HCT116 (cell line): ENCODE data around the gene HOMER2.
A peak's percentile ranks its signal among the peaks of the same experiment; 100 is the strongest.

ENCODE experiments used
- EGR1 ChIP-seq: IDR thresholded peaks from 2 replicates; pipeline ENCODE4 v1.6.1; 2012; ENCODE audit warnings: low read depth
- EZH2 ChIP-seq: fragments of 200-600 bp; sonication (generic); IDR thresholded peaks from 2 replicates; pipeline ENCODE4 v1.6.1; 2017; ENCODE audit warnings: antibody characterized with exemption, mixed run types
- EZH2phosphoT487 ChIP-seq: fragments of 200-600 bp; IDR thresholded peaks from 2 replicates; pipeline ENCODE4 v1.6.1; 2018; ENCODE audit warnings: antibody characterized with exemption, borderline replicate concordance
- POLR2A ChIP-seq: IDR thresholded peaks from 2 replicates; pipeline ENCODE4 v1.7.0; 2011; ENCODE audit warnings: borderline replicate concordance; ENCODE audit not compliant: insufficient read depth, insufficient read length; ENCODE audit errors: extremely low read depth
- POLR2AphosphoS5 ChIP-seq: IDR thresholded peaks from 2 replicates; pipeline ENCODE4 v1.6.1; 2011; ENCODE audit warnings: mild to moderate bottlenecking, low read depth, low read length, moderate library complexity
- RAD21 ChIP-seq: IDR thresholded peaks from 2 replicates; pipeline ENCODE4 v1.6.1; 2012; ENCODE audit warnings: low read depth, mild to moderate bottlenecking
- SIN3A ChIP-seq: IDR thresholded peaks from 2 replicates; pipeline ENCODE4 v1.6.1; 2012; ENCODE audit warnings: low read depth
- ZFX ChIP-seq: fragments of 450-650 bp; IDR thresholded peaks from 2 replicates; pipeline ENCODE4 v1.6.1; 2017
- ZNF274 ChIP-seq: fragments of 200-500 bp; sonication (Bioruptor generic); IDR thresholded peaks from 2 replicates; pipeline ENCODE4 v1.6.1; 2014; ENCODE audit warnings: mild to moderate bottlenecking, low read depth, low read length, inconsistent platforms
- TF ChIP-seq, protein P1 (sequence below), 3 experiments: fragments of 200-600 bp in 1 of 3; sonication (generic) in 1 of 3; IDR thresholded peaks in 2 of 3; conservative IDR thresholded peaks in 1 of 3; 2 replicates each; pipeline ENCODE4 v1.5.1; 2012 to 2017; ENCODE audit warnings: low read depth in 2 of 3, low read length in 2 of 3, antibody characterized with exemption in 1 of 3, borderline replicate concordance in 1 of 3, control low read depth in 1 of 3, mild to moderate bottlenecking in 1 of 3, mixed read lengths in 1 of 3, mixed run types in 1 of 3, moderate library complexity in 1 of 3; ENCODE audit not compliant: insufficient read depth in 1 of 3
- TF ChIP-seq, protein P2 (sequence below): IDR thresholded peaks from 2 replicates; pipeline ENCODE4 v1.6.1; 2012; ENCODE audit warnings: low read depth
- TF ChIP-seq, protein P3 (sequence below): IDR thresholded peaks from 2 replicates; pipeline ENCODE4 v1.6.1; 2012
- TF ChIP-seq, protein P4 (sequence below): IDR thresholded peaks from 2 replicates; pipeline ENCODE4 v1.6.1; 2012

DNA sequence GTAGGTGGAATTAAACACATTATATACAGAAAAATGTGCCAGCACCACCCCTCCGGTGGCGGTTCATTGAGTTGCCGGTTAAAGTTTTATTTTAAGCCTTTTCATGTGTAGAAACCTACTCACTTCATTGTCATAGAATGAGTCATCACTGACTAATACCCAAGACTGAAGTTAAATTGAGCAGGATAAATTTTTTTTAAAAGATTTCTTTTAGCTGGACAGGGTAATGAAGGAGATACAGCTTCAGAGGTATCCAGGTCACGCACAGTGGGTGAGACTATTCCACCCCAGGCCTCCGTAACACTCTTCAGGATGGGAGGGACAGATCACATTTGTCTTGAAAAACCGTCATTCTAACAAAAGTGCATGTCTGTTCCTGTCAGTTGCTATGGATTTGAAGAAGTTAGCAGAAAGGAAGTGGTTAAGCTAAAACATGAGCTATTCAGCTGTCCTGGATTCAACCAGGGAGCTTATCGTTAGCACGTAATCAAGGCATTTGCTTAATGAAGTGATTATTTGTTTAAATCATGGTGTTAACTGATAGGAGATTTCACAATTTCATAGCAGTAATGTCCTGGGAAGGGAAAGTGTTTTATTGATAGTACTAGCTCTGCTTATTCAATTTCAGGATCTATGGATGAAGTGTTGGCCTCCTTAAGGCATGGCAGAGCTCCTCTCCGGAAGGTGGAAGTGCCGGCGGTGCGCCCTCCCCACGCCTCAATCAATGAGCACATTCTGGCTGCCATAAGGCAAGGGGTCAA is 119.7 kb downstream of the HOMER2 start:
- TF ChIP-seq, protein P1, sequence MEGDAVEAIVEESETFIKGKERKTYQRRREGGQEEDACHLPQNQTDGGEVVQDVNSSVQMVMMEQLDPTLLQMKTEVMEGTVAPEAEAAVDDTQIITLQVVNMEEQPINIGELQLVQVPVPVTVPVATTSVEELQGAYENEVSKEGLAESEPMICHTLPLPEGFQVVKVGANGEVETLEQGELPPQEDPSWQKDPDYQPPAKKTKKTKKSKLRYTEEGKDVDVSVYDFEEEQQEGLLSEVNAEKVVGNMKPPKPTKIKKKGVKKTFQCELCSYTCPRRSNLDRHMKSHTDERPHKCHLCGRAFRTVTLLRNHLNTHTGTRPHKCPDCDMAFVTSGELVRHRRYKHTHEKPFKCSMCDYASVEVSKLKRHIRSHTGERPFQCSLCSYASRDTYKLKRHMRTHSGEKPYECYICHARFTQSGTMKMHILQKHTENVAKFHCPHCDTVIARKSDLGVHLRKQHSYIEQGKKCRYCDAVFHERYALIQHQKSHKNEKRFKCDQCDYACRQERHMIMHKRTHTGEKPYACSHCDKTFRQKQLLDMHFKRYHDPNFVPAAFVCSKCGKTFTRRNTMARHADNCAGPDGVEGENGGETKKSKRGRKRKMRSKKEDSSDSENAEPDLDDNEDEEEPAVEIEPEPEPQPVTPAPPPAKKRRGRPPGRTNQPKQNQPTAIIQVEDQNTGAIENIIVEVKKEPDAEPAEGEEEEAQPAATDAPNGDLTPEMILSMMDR (IDR thresholded peaks at IDR 0.05 in 2 of 3, conservative IDR thresholded peaks at IDR 0.05 in 1 of 3; ENCODE audit: borderline replicate concordance in 1 of 3, insufficient read depth in 1 of 3, low read depth in 2 of 3, low read length in 2 of 3) = no peak
- TF ChIP-seq SIN3A (no peak), POLR2A (no peak), POLR2AphosphoS5 (no peak), EZH2 (no peak), ZNF274 (no peak), RAD21 (peak; percentile 24; the same call in 1 of the 2 replicates), EGR1 (no peak), ZFX (no peak), EZH2phosphoT487 (no peak)
- TF ChIP-seq, protein P2, sequence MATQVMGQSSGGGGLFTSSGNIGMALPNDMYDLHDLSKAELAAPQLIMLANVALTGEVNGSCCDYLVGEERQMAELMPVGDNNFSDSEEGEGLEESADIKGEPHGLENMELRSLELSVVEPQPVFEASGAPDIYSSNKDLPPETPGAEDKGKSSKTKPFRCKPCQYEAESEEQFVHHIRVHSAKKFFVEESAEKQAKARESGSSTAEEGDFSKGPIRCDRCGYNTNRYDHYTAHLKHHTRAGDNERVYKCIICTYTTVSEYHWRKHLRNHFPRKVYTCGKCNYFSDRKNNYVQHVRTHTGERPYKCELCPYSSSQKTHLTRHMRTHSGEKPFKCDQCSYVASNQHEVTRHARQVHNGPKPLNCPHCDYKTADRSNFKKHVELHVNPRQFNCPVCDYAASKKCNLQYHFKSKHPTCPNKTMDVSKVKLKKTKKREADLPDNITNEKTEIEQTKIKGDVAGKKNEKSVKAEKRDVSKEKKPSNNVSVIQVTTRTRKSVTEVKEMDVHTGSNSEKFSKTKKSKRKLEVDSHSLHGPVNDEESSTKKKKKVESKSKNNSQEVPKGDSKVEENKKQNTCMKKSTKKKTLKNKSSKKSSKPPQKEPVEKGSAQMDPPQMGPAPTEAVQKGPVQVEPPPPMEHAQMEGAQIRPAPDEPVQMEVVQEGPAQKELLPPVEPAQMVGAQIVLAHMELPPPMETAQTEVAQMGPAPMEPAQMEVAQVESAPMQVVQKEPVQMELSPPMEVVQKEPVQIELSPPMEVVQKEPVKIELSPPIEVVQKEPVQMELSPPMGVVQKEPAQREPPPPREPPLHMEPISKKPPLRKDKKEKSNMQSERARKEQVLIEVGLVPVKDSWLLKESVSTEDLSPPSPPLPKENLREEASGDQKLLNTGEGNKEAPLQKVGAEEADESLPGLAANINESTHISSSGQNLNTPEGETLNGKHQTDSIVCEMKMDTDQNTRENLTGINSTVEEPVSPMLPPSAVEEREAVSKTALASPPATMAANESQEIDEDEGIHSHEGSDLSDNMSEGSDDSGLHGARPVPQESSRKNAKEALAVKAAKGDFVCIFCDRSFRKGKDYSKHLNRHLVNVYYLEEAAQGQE = no peak
- TF ChIP-seq, protein P3, sequence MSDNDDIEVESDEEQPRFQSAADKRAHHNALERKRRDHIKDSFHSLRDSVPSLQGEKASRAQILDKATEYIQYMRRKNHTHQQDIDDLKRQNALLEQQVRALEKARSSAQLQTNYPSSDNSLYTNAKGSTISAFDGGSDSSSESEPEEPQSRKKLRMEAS = no peak
- TF ChIP-seq, protein P4, sequence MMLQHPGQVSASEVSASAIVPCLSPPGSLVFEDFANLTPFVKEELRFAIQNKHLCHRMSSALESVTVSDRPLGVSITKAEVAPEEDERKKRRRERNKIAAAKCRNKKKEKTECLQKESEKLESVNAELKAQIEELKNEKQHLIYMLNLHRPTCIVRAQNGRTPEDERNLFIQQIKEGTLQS = 0 out of 2 replicates have a peak, but pooled peaks have one; percentile 20
